Measurements from ENCODE around the gene ALK. TPM values are rescaled to one million over a fixed set of nuclear protein-coding genes. Genes with fewer than 3 reads are reported as not detected.

ALK gene
- total RNA-seq, 2 donors from 2014 or later: 0.19 TPM; not detected in 1

- no peak overlapping the region for H3K27ac ChIP-seq
- DNase-seq: no peak
- no peaks in the 10 kb centered on the region for H3K9me3 ChIP-seq
- intact Hi-C loops (cut with DNase I): no loop called here
- no peaks in the 10 kb centered on the region for H3K27me3 ChIP-seq
- H3K36me3 ChIP-seq: no peaks in the 10 kb centered on the region
- TF ChIP-seq CTCF (IDR thresholded peaks at IDR 0.05): no peak
- no peaks in the 10 kb centered on the region for H3K4me1 ChIP-seq
- H3K9ac ChIP-seq (ENCODE audit: low read depth in 2 of 2, low read length in 2 of 2): no peak overlapping the region
- H3K4me3 ChIP-seq: no peak overlapping the region
These were observed 586.7 kb downstream of the ALK start for GRCh38 chr2:29334706-29335105.

- no peak for DNase-seq
- no peak overlapping the region for H3K9ac ChIP-seq (ENCODE audit: low read depth in 2 of 2, low read length in 2 of 2)
- intact Hi-C loops (cut with DNase I): no loop called here
- H3K9me3 ChIP-seq: no peaks in the 10 kb centered on the region
- TF ChIP-seq CTCF (IDR thresholded peaks at IDR 0.05): no peak
- H3K4me1 ChIP-seq: no peaks in the 10 kb centered on the region
- H3K27me3 ChIP-seq: no peaks in the 10 kb centered on the region
- H3K27ac ChIP-seq: no peak overlapping the region
- H3K4me3 ChIP-seq: no peak overlapping the region
- no peaks in the 10 kb centered on the region for H3K36me3 ChIP-seq
These were observed 588.8 kb downstream of the ALK start for GRCh38 chr2:29332540-29332939.

DNA sequence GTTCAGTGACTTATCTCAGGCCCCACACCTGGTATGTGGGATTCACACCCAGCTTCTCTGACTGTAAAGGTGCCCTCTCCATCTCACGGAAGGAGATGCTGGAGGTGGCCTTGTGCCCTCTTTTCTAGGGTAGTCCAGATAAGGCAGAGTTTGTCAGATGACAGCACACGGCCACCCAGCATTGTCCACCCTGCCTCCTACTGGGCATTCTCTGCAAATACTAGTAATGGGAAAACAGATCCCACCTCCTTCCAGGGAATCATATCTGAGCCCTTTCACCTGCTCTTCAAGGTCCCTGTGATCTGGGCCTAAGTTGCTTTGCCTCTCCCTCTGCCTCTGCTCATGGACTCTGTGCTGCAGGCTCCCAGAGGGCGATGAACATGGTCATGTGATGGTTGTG, 591.5 kb downstream of the ALK start:
- Histone ChIP-seq H3K9me3 (no peaks in the 10 kb centered on the region), H3K4me3 (no peak overlapping the region), H3K27ac (no peak overlapping the region), H3K4me1 (no peaks in the 10 kb centered on the region), H3K36me3 (no peaks in the 10 kb centered on the region), H3K27me3 (no peaks in the 10 kb centered on the region), H3K9ac (ENCODE audit: low read depth in 2 of 2, low read length in 2 of 2) (no peak overlapping the region)
- TF ChIP-seq CTCF (IDR thresholded peaks at IDR 0.05): no peak
- no peak for DNase-seq
- intact Hi-C loops (cut with DNase I): no loop called here

GRCh38 chr2:29326926-29327325, 594.5 kb downstream of the ALK start:
- DNase-seq: no peak
- Histone ChIP-seq H3K4me3 (no peak overlapping the region), H3K36me3 (no peaks in the 10 kb centered on the region), H3K27ac (no peak overlapping the region), H3K9me3 (no peaks in the 10 kb centered on the region), H3K9ac (ENCODE audit: low read depth in 2 of 2, low read length in 2 of 2) (no peak overlapping the region), H3K4me1 (no peaks in the 10 kb centered on the region), H3K27me3 (no peaks in the 10 kb centered on the region)
- no peak for TF ChIP-seq CTCF (IDR thresholded peaks at IDR 0.05)
- intact Hi-C loops (cut with DNase I): no loop called here

- TF ChIP-seq CTCF (IDR thresholded peaks at IDR 0.05): no peak
- intact Hi-C loops (cut with DNase I): no loop called here
- Histone ChIP-seq H3K27ac (no peak overlapping the region), H3K36me3 (no peaks in the 10 kb centered on the region), H3K4me1 (no peaks in the 10 kb centered on the region), H3K9me3 (no peaks in the 10 kb centered on the region), H3K27me3 (no peaks in the 10 kb centered on the region), H3K4me3 (no peak overlapping the region), H3K9ac (ENCODE audit: low read depth in 2 of 2, low read length in 2 of 2) (no peak overlapping the region)
- DNase-seq: no peak
These were observed 595.8 kb downstream of the ALK start for GRCh38 chr2:29325544-29325943.

- Histone ChIP-seq H3K9ac (ENCODE audit: low read depth in 2 of 2, low read length in 2 of 2) (no peak overlapping the region), H3K4me3 (no peak overlapping the region), H3K9me3 (no peaks in the 10 kb centered on the region), H3K27me3 (no peaks in the 10 kb centered on the region), H3K27ac (no peak overlapping the region), H3K36me3 (no peaks in the 10 kb centered on the region), H3K4me1 (no peaks in the 10 kb centered on the region)
- intact Hi-C loops (cut with DNase I): no loop called here
- TF ChIP-seq CTCF (IDR thresholded peaks at IDR 0.05): no peak
- DNase-seq: no peak
These were observed 597.4 kb downstream of the ALK start for GRCh38 chr2:29323961-29324360.

Measured in colonic mucosa (tissue), 4 donors.